ENCODE measurements around the gene CD34.
"Not testable (repeated sequence)": the region's sequence is repeated elsewhere in the genome, so short reads cannot be mapped to it uniquely, and the experiment has no call there.

DNA sequence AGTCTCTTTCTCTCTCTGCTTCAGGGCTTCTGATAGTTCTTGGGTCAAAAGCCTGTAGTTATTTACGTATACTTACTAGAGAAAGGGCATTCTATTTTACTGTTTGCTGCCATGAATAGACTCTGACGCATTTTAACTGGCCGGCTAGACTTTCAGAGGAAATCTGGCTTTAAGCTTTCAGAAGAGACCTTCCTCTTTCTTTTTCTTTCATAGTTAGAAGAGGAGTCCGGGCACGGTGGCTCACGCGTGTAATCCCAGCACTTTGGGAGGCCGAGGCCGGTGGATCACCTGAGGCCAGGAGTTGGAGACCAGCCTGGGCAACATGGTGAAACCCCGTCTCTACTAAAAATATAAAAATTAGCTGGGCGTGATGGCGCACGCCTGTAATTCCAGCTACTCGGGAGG, 31.4 kb upstream of the CD34 start:
- TF ChIP-seq, protein P1, sequence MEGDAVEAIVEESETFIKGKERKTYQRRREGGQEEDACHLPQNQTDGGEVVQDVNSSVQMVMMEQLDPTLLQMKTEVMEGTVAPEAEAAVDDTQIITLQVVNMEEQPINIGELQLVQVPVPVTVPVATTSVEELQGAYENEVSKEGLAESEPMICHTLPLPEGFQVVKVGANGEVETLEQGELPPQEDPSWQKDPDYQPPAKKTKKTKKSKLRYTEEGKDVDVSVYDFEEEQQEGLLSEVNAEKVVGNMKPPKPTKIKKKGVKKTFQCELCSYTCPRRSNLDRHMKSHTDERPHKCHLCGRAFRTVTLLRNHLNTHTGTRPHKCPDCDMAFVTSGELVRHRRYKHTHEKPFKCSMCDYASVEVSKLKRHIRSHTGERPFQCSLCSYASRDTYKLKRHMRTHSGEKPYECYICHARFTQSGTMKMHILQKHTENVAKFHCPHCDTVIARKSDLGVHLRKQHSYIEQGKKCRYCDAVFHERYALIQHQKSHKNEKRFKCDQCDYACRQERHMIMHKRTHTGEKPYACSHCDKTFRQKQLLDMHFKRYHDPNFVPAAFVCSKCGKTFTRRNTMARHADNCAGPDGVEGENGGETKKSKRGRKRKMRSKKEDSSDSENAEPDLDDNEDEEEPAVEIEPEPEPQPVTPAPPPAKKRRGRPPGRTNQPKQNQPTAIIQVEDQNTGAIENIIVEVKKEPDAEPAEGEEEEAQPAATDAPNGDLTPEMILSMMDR (IDR thresholded peaks at IDR 0.05; ENCODE audit: low read depth, low read length) = not testable (repeated sequence)
- not testable (repeated sequence) for TF ChIP-seq EZH2phosphoT487 (IDR thresholded peaks at IDR 0.05; ENCODE audit: low read depth)
